HEK293 (cell line): ENCODE results near the gene ANO1.

Experiments
- CTCF ChIA-PET: fragments of 350-600 bp; formaldehyde crosslinking; extraction: SDS; loops from one replicate; lab custom pipeline; 2021; ENCODE audit warnings: antibody characterized with exemption; lab: Yijun Ruan, JAX
- POLR2A ChIA-PET: fragments of 300-600 bp; formaldehyde crosslinking; extraction: SDS; loops from one replicate; lab custom pipeline; 2020; ENCODE audit warnings: antibody characterized with exemption, inconsistent platforms; lab: Yijun Ruan, JAX
- H3K27ac ChIP-seq: fragments of 200-500 bp; sonication (Bioruptor generic); 2 replicates; pipeline ENCODE4 v1.5.1; 2014; ENCODE audit warnings: low read depth, low read length, control low read depth, inconsistent platforms; ENCODE audit errors: extremely low read depth
- H3K36me3 ChIP-seq, 2 experiments: fragments of 200-500 bp in 1 of 2; sonication (Bioruptor generic) in 1 of 2; 1 replicate in 1 of 2; 2 replicates in 1 of 2; pipeline ENCODE4 v1.5.1; 2014 to 2017; ENCODE audit warnings: inconsistent platforms in 2 of 2, low read length in 2 of 2; ENCODE audit not compliant: control insufficient read depth in 2 of 2, insufficient read depth in 1 of 2
- H3K4me1 ChIP-seq: fragments of 200-500 bp; sonication (Bioruptor generic); 2 replicates; pipeline ENCODE4 v1.5.1; 2014; ENCODE audit warnings: mild to moderate bottlenecking, low read length, inconsistent platforms; ENCODE audit not compliant: control insufficient read depth, insufficient read depth
- H3K4me3 ChIP-seq: 2 replicates; pipeline ENCODE4 v1.5.1; 2011; ENCODE audit warnings: low read depth, mild to moderate bottlenecking, control low read depth, low read length, moderate library complexity
- H3K9me3 ChIP-seq: fragments of 200-500 bp; sonication (Bioruptor generic); 2 replicates; pipeline ENCODE4 v1.5.1; 2014; ENCODE audit warnings: low read depth, low read length, inconsistent platforms; ENCODE audit not compliant: control insufficient read depth, insufficient read depth
- HOXD13 ChIP-seq: sonication (generic); formaldehyde crosslinking; IDR thresholded peaks from 2 replicates; pipeline ENCODE4 v1.8.0; 2022; ENCODE audit warnings: missing genetic modification reagents, borderline replicate concordance
- KLF9 ChIP-seq: fragments of 450-650 bp; formaldehyde crosslinking; IDR thresholded peaks from 2 replicates; pipeline ENCODE4 v1.5.1; 2016; ENCODE audit warnings: missing biosample characterization, missing genetic modification characterization, low read depth
- MYNN ChIP-seq: fragments of 450-650 bp; formaldehyde crosslinking; IDR thresholded peaks from 2 replicates; pipeline ENCODE4 v1.5.1; 2016; ENCODE audit warnings: missing biosample characterization, missing genetic modification characterization, borderline replicate concordance
- OSR2 ChIP-seq: fragments of 450-650 bp; formaldehyde crosslinking; IDR thresholded peaks from 2 replicates; pipeline ENCODE4 v1.5.1; 2016; ENCODE audit warnings: missing biosample characterization, missing genetic modification characterization
- PRDM6 ChIP-seq: fragments of 450-650 bp; formaldehyde crosslinking; IDR thresholded peaks from 2 replicates; pipeline ENCODE4 v1.5.1; 2017; ENCODE audit warnings: missing biosample characterization, missing genetic modification characterization
- REPIN1 ChIP-seq: fragments of 450-650 bp; formaldehyde crosslinking; IDR thresholded peaks from 2 replicates; pipeline ENCODE4 v1.5.1; 2017; ENCODE audit warnings: missing biosample characterization, missing genetic modification characterization, low read depth
- SETDB1 ChIP-seq: IDR thresholded peaks from one replicate; pipeline ENCODE4 v1.6.1; 2017; ENCODE audit warnings: mild to moderate bottlenecking, low read length, moderate library complexity, mixed read lengths; ENCODE audit not compliant: insufficient read length
- SP2 ChIP-seq: fragments of 450-650 bp; formaldehyde crosslinking; IDR thresholded peaks from 2 replicates; pipeline ENCODE4 v1.5.1; 2016; ENCODE audit warnings: missing biosample characterization, missing genetic modification characterization
- ZBTB11 ChIP-seq: fragments of 450-650 bp; formaldehyde crosslinking; conservative IDR thresholded peaks from 2 replicates; pipeline ENCODE4 v1.5.1; 2016; ENCODE audit warnings: low read depth, missing biosample characterization, missing genetic modification characterization
- ZNF10 ChIP-seq: fragments of 450-650 bp; formaldehyde crosslinking; IDR thresholded peaks from 2 replicates; pipeline ENCODE4 v1.5.1; 2017; ENCODE audit warnings: missing biosample characterization, missing genetic modification characterization
- ZNF112 ChIP-seq: fragments of 450-650 bp; formaldehyde crosslinking; IDR thresholded peaks from 2 replicates; pipeline ENCODE4 v1.5.0; 2017; ENCODE audit warnings: missing biosample characterization, missing genetic modification characterization
- ZNF221 ChIP-seq: fragments of 450-650 bp; formaldehyde crosslinking; IDR thresholded peaks from 2 replicates; pipeline ENCODE4 v1.5.1; 2017; ENCODE audit warnings: missing biosample characterization, missing genetic modification characterization, borderline replicate concordance
- ZNF248 ChIP-seq: fragments of 450-650 bp; formaldehyde crosslinking; IDR thresholded peaks from 2 replicates; pipeline ENCODE4 v1.5.1; 2017; ENCODE audit warnings: missing biosample characterization, missing genetic modification characterization
- ZNF274 ChIP-seq, 2 experiments: fragments of 200-500 bp in 1 of 2; fragments of 450-650 bp in 1 of 2; sonication (Bioruptor generic) in 1 of 2; formaldehyde crosslinking in 1 of 2; IDR thresholded peaks; 2 replicates each; pipeline versions ENCODE4 v1.5.1 to v1.6.1; 2014 to 2016; ENCODE audit warnings: borderline replicate concordance in 1 of 2, inconsistent platforms in 1 of 2, low read length in 1 of 2, missing biosample characterization in 1 of 2, missing genetic modification characterization in 1 of 2
- ZNF48 ChIP-seq: fragments of 450-650 bp; formaldehyde crosslinking; IDR thresholded peaks from 2 replicates; pipeline ENCODE4 v1.5.1; 2016; ENCODE audit warnings: missing biosample characterization, missing genetic modification characterization
- ZNF530 ChIP-seq: fragments of 450-650 bp; formaldehyde crosslinking; IDR thresholded peaks from 2 replicates; pipeline ENCODE4 v1.5.1; 2016; ENCODE audit warnings: low read depth, missing biosample characterization, missing genetic modification characterization
- ZNF555 ChIP-seq: fragments of 450-650 bp; formaldehyde crosslinking; conservative IDR thresholded peaks from 2 replicates; pipeline ENCODE4 v1.5.1; 2017; ENCODE audit warnings: missing biosample characterization, mild to moderate bottlenecking, missing genetic modification characterization, inconsistent platforms
- ZNF558 ChIP-seq: fragments of 450-650 bp; formaldehyde crosslinking; IDR thresholded peaks from 2 replicates; pipeline ENCODE4 v1.5.1; 2016; ENCODE audit warnings: missing biosample characterization, missing genetic modification characterization
- ZNF621 ChIP-seq: fragments of 450-650 bp; formaldehyde crosslinking; IDR thresholded peaks from 2 replicates; pipeline ENCODE4 v1.5.1; 2017; ENCODE audit warnings: missing biosample characterization, missing genetic modification characterization
- ZNF626 ChIP-seq: fragments of 450-650 bp; sonication (Bioruptor Pico); formaldehyde crosslinking; IDR thresholded peaks from 2 replicates; pipeline ENCODE4 v1.5.1; 2018; ENCODE audit warnings: missing biosample characterization, missing genetic modification characterization, inconsistent platforms
- ZNF707 ChIP-seq: fragments of 450-650 bp; formaldehyde crosslinking; IDR thresholded peaks from 2 replicates; pipeline ENCODE4 v1.5.1; 2016; ENCODE audit warnings: missing biosample characterization, missing genetic modification characterization
- ZNF791 ChIP-seq: fragments of 450-650 bp; formaldehyde crosslinking; IDR thresholded peaks from 2 replicates; pipeline ENCODE4 v1.5.1; 2016; ENCODE audit warnings: missing biosample characterization, missing genetic modification characterization
- ZNF843 ChIP-seq: fragments of 450-650 bp; formaldehyde crosslinking; IDR thresholded peaks from 2 replicates; pipeline ENCODE4 v1.5.1; 2016; ENCODE audit warnings: missing biosample characterization, missing genetic modification characterization
- ZSCAN30 ChIP-seq: fragments of 450-650 bp; IDR thresholded peaks from 2 replicates; pipeline ENCODE4 v1.5.1; 2018; ENCODE audit warnings: missing biosample characterization, mild to moderate bottlenecking, missing genetic modification characterization, moderate library complexity
- ZXDB ChIP-seq: fragments of 450-650 bp; formaldehyde crosslinking; IDR thresholded peaks from 2 replicates; pipeline ENCODE4 v1.5.1; 2016; ENCODE audit warnings: missing biosample characterization, missing genetic modification characterization
- TF ChIP-seq, protein P1 (sequence below): fragments of 450-650 bp; formaldehyde crosslinking; IDR thresholded peaks from 2 replicates; pipeline ENCODE4 v1.5.1; 2017; ENCODE audit warnings: missing biosample characterization, missing genetic modification characterization
- TF ChIP-seq, protein P2 (sequence below): fragments of 450-650 bp; formaldehyde crosslinking; IDR thresholded peaks from 2 replicates; pipeline ENCODE4 v1.5.1; 2016; ENCODE audit warnings: missing biosample characterization, missing genetic modification characterization

The ANO1 gene

DNA sequence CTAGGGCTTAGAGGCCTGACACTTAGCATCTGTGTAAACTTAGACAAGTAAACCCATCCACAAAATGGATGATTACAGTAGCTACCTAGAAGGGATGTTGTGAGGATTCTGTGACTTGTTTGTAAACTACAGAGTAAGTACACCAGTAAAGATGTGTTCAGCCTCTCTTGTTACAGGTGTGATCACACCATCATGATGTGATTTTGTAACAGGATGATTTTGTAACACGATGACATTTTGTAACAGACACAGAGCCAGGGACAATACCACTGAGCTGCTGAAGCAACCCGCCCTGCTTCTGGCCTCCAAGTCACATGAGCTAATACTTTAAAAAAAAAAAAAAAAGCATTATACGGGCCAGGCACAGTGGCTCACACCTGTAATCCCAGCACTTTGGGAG lies 142.0 kb downstream of the ANO1 start (continued):
- TF ChIP-seq ZNF707 (tag by site-specific recombination) (no peak), ZNF558 (tag by site-specific recombination) (no peak), ZNF621 (tag by site-specific recombination) (no peak), ZNF626 (no peak)
- TF ChIP-seq, protein P1, sequence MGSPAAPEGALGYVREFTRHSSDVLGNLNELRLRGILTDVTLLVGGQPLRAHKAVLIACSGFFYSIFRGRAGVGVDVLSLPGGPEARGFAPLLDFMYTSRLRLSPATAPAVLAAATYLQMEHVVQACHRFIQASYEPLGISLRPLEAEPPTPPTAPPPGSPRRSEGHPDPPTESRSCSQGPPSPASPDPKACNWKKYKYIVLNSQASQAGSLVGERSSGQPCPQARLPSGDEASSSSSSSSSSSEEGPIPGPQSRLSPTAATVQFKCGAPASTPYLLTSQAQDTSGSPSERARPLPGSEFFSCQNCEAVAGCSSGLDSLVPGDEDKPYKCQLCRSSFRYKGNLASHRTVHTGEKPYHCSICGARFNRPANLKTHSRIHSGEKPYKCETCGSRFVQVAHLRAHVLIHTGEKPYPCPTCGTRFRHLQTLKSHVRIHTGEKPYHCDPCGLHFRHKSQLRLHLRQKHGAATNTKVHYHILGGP (tag by site-specific recombination): no peak

- Histone ChIP-seq H3K4me3 (no peak overlapping the region), H3K27ac (no peak overlapping the region), H3K9me3 (no peaks in the 10 kb centered on the region), H3K4me1 (no peaks in the 10 kb centered on the region), H3K36me3 (no peaks in the 10 kb centered on the region)
- no peak for TF ChIP-seq REPIN1
- TF ChIP-seq SP2: no peak
- TF ChIP-seq SETDB1: peak; percentile 52
- no peak for TF ChIP-seq KLF9 (tag by site-specific recombination)
- ChIA-PET CTCF (interaction anchor here (0.7 kb wide), 1 partner anchor 1384 kb away, joined by 3 read pairs; no protein-coding TSS in a partner anchor), POLR2A (interaction anchor here (0.6 kb wide), 1 partner anchor 16 kb away, joined by 3 read pairs; no protein-coding TSS in a partner anchor)
These were observed 142.8 kb downstream of the ANO1 start for GRCh38 chr11:70220920-70221319.

DNA sequence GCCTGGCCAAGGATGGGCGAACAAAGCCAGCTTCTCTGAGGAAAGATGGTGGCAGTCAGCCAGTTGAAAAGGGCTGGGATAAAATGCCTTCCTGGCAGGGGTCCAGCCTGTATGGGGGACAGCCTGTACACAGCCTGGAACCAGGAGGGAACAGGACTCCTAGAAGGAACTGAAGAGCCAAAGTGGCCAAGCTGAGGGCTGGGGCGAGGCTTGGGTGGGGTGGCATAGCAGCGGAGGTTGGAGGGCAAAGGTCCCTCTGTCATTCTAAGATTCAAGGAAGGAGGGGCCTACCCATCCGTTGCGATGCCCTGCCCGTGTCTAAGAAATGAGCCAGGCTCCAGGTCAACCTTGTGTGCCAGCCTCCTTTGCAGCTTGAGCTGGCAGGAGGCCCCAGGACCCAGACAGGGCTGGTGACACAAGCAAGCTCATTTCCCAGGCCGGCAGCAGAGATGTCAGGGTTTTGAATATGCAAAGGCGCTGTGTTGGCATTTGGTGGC lies 147.6 kb downstream of the ANO1 start:
- Histone ChIP-seq H3K36me3 (no peaks in the 10 kb centered on the region), H3K4me3 (no peak overlapping the region), H3K4me1 (no peaks in the 10 kb centered on the region), H3K27ac (no peak overlapping the region), H3K9me3 (no peaks in the 10 kb centered on the region)
- POLR2A ChIA-PET: no interaction called here
- CTCF ChIA-PET: no interaction called here
- TF ChIP-seq ZNF274 (IDR thresholded peaks at IDR 0.05; ENCODE audit: low read length) (no peak), ZNF274 (tag by site-specific recombination; IDR thresholded peaks at IDR 0.05; ENCODE audit: borderline replicate concordance) (no peak), OSR2 (tag by site-specific recombination) (no peak), ZNF791 (tag by site-specific recombination) (no peak), ZNF112 (tag by site-specific recombination) (no peak), ZNF530 (tag by site-specific recombination) (no peak), ZNF843 (tag by site-specific recombination) (no peak), HOXD13 (no peak), ZNF555 (tag by site-specific recombination) (no peak), ZBTB11 (tag by site-specific recombination) (no peak), ZNF48 (tag by site-specific recombination) (no peak), ZNF221 (tag by site-specific recombination) (no peak), ZNF248 (tag by site-specific recombination) (no peak), PRDM6 (tag by site-specific recombination) (no peak), MYNN (tag by site-specific recombination) (no peak), ZXDB (tag by site-specific recombination) (no peak), ZNF707 (tag by site-specific recombination) (no peak), ZSCAN30 (no peak), ZNF10 (no peak)
- TF ChIP-seq, protein P2, sequence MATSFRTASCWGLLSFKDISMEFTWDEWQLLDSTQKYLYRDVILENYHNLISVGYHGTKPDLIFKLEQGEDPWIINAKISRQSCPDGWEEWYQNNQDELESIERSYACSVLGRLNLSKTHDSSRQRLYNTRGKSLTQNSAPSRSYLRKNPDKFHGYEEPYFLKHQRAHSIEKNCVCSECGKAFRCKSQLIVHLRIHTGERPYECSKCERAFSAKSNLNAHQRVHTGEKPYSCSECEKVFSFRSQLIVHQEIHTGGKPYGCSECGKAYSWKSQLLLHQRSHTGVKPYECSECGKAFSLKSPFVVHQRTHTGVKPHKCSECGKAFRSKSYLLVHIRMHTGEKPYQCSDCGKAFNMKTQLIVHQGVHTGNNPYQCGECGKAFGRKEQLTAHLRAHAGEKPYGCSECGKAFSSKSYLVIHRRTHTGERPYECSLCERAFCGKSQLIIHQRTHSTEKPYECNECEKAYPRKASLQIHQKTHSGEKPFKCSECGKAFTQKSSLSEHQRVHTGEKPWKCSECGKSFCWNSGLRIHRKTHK: no peak
